Ishikawa (cell line): ENCODE data around the gene TMED9.

Experiments used
- CEBPB ChIP-seq: IDR thresholded peaks from 2 replicates; pipeline ENCODE4 v1.6.1; 2012
- CREB1 ChIP-seq: IDR thresholded peaks from 2 replicates; pipeline ENCODE4 v1.6.1; 2012; ENCODE audit warnings: low read depth
- EGR1 ChIP-seq: IDR thresholded peaks from 2 replicates; pipeline ENCODE4 v1.6.1; 2012
- EP300 ChIP-seq: IDR thresholded peaks from 2 replicates; pipeline ENCODE4 v1.6.1; 2012; ENCODE audit warnings: borderline replicate concordance
- FOXM1 ChIP-seq: IDR thresholded peaks from 2 replicates; pipeline ENCODE4 v1.6.1; 2012; ENCODE audit warnings: low read depth, borderline replicate concordance
- MAX ChIP-seq: IDR thresholded peaks from 2 replicates; pipeline ENCODE4 v1.6.1; 2012
- NFIC ChIP-seq: IDR thresholded peaks from 2 replicates; pipeline ENCODE4 v1.6.1; 2012
- RAD21 ChIP-seq: IDR thresholded peaks from 2 replicates; pipeline ENCODE4 v1.6.1; 2012; ENCODE audit warnings: low read depth
- REST ChIP-seq: IDR thresholded peaks from 2 replicates; pipeline ENCODE4 v1.6.1; 2012; ENCODE audit warnings: low read depth, mild to moderate bottlenecking
- TAF1 ChIP-seq: IDR thresholded peaks from 2 replicates; pipeline ENCODE4 v1.6.1; 2012; ENCODE audit warnings: low read depth, mild to moderate bottlenecking
- TCF12 ChIP-seq: IDR thresholded peaks from 2 replicates; pipeline ENCODE4 v1.6.1; 2012; ENCODE audit warnings: low read depth
- TEAD4 ChIP-seq: IDR thresholded peaks from 2 replicates; pipeline ENCODE4 v1.6.1; 2012
- USF1 ChIP-seq: IDR thresholded peaks from 2 replicates; pipeline ENCODE4 v1.6.1; 2012
- YY1 ChIP-seq: IDR thresholded peaks from 2 replicates; pipeline ENCODE4 v1.6.1; 2012; ENCODE audit warnings: low read depth
- ZBTB7A ChIP-seq: IDR thresholded peaks from 2 replicates; pipeline ENCODE4 v1.6.1; 2012; ENCODE audit warnings: low read depth

Gene TMED9

GRCh38 chr5:177600508-177601018 lies 8.6 kb downstream of the TMED9 start:
- TF ChIP-seq MAX, result no peak
- no peak for TF ChIP-seq TEAD4
- TF ChIP-seq RAD21, result no peak

GRCh38 chr5:177601126-177601525 lies 9.1 kb downstream of the TMED9 start:
- TF ChIP-seq NFIC (no peak), TCF12 (no peak), USF1 (no peak), MAX (no peak), YY1 (no peak), ZBTB7A (no peak), EGR1 (no peak), EP300 (no peak), REST (no peak), TAF1 (no peak), RAD21 (no peak), TEAD4 (no peak), CREB1 (no peak), CEBPB (no peak), FOXM1 (no peak)

- TF ChIP-seq RAD21, result peak; percentile 1; the same call in 1 of the 2 replicates
- TF ChIP-seq FOXM1, result no peak
- TF ChIP-seq REST, result no peak
- TF ChIP-seq CREB1, result no peak
- TF ChIP-seq TCF12, result no peak
Observed at GRCh38 chr5:177601577-177602457, 9.8 kb downstream of the TMED9 start.

- no peak for TF ChIP-seq NFIC
- no peak for TF ChIP-seq EP300
- no peak for TF ChIP-seq CEBPB
- no peak for TF ChIP-seq EGR1
- no peak for TF ChIP-seq ZBTB7A
- TF ChIP-seq YY1, result no peak
- TF ChIP-seq MAX, result no peak
- TF ChIP-seq CREB1, result no peak
- TF ChIP-seq RAD21, result no peak
- TF ChIP-seq TCF12, result no peak
- TF ChIP-seq REST, result no peak
- no peak for TF ChIP-seq TEAD4
- no peak for TF ChIP-seq USF1
- no peak for TF ChIP-seq FOXM1
- TF ChIP-seq TAF1, result no peak
Observed at GRCh38 chr5:177602458-177602830, 10.4 kb downstream of the TMED9 start.
